Testis (tissue), 3 donors: ENCODE results near the gene ATP1A3. TPM values are rescaled to one million over a fixed set of nuclear protein-coding genes. Genes with fewer than 3 reads are reported as not detected.

Experiments
- DNase-seq: peaks from one replicate; pipeline ENCODE4 v3.0.0-alpha.2; 2019
- H3K27ac ChIP-seq, 2 donors: fragments of 200-600 bp; sonication (generic); one replicate each; pipeline ENCODE4 v1.5.1; 2019
- H3K27me3 ChIP-seq: fragments of 200-600 bp; sonication (generic); one replicate; pipeline ENCODE4 v1.5.1; 2019
- H3K36me3 ChIP-seq: fragments of 200-600 bp; sonication (generic); one replicate; pipeline ENCODE4 v1.5.1; 2017; ENCODE audit warnings: low read depth; ENCODE audit errors: missing control alignments
- H3K4me1 ChIP-seq: fragments of 200-600 bp; sonication (generic); one replicate; pipeline ENCODE4 v1.5.1; 2019
- H3K4me3 ChIP-seq, 2 donors: fragments of 200-600 bp; sonication (generic); one replicate each; pipeline ENCODE4 v1.5.1; 2017 to 2019
- H3K9me3 ChIP-seq: fragments of 200-600 bp; sonication (generic); one replicate; pipeline ENCODE4 v1.5.1; 2017
- CTCF ChIP-seq, 3 experiments: fragments of 450-650 bp in 2 of 3; fragments of 200-600 bp in 1 of 3; sonication (generic) in 1 of 3; IDR thresholded peaks; one replicate each; pipeline ENCODE4 v1.5.1; 2016 to 2019; ENCODE audit warnings: antibody characterized with exemption in 3 of 3, mild to moderate bottlenecking in 2 of 3, moderate library complexity in 1 of 3
- POLR2A ChIP-seq: fragments of 450-650 bp; IDR thresholded peaks from one replicate; pipeline ENCODE4 v1.6.1; 2017; ENCODE audit warnings: antibody characterized with exemption, mild to moderate bottlenecking, moderate library complexity
- WGBS, 2 donors: methylation state at CpG; one replicate each; pipeline ENCODE4 v1.1.5; 2018; 5-methylcytosine and 5-hydroxymethylcytosine counted together
- intact Hi-C: fragments of 100-400 bp; cut with DNase I; formaldehyde crosslinking; loops from one replicate; pipeline ENCODE4 v1.15.1; 2023; ENCODE audit warnings: low total_unique reads
- polyA plus RNA-seq: library from polyadenylated mRNA; stranded (reverse); fragments of 350-450 nt; fragmentation: Illumina TruSeq; extraction: RNeasy Lipid Tissue Mini Kit (QIAGEN cat#74804); gene quantifications from one replicate; pipeline ENCODE4 v1.2.3, GENCODE V29; 2014; ENCODE audit warnings: low read depth, low replicate concordance; ENCODE audit not compliant: insufficient read depth
- total RNA-seq, 2 donors: library from RNA; depleted of rRNA; stranded (reverse); fragments of >200 nt; gene quantifications; one replicate each; pipeline ENCODE4 v1.2.3, GENCODE V29; 2016

The ATP1A3 gene
- total and polyA plus RNA-seq, 3 donors from 2014 or later: 30.3 to 87.3 (median 60.8) TPM

GRCh38 chr19:41984961-41985360 is 9.1 kb downstream of the ATP1A3 start:
- Histone ChIP-seq H3K4me3 (no peak overlapping the region), H3K36me3 (no peaks in the 10 kb centered on the region), H3K9me3 (no peaks in the 10 kb centered on the region), H3K4me1 (no peaks in the 10 kb centered on the region), H3K27ac (no peak overlapping the region), H3K27me3 (no peaks in the 10 kb centered on the region)
- no peak for DNase-seq
- intact Hi-C loops: no loop called here
- no peak for TF ChIP-seq POLR2A
- no peak for TF ChIP-seq CTCF (IDR thresholded peaks at IDR 0.05)
- 92 to 96% methylated on average over 3 to 17 of the region's 17 CpGs for WGBS, 2 donors

- no peak for DNase-seq
- Histone ChIP-seq H3K36me3 (no peaks in the 10 kb centered on the region), H3K27me3 (no peaks in the 10 kb centered on the region), H3K9me3 (no peaks in the 10 kb centered on the region), H3K4me3 (no peak overlapping the region), H3K4me1 (no peaks in the 10 kb centered on the region), H3K27ac (no peak overlapping the region)
- TF ChIP-seq CTCF (IDR thresholded peaks at IDR 0.05): no peak
- no peak for TF ChIP-seq POLR2A
- 88 to 93% methylated on average over 11 to 15 of the region's 15 CpGs for WGBS, 2 donors
- intact Hi-C loops: no loop called here
These were observed 12.3 kb downstream of the ATP1A3 start for GRCh38 chr19:41981724-41982123.

GRCh38 chr19:41978470-41978869 is 15.6 kb downstream of the ATP1A3 start:
- H3K27ac ChIP-seq: no peak overlapping the region
- no peak overlapping the region for H3K4me3 ChIP-seq
- no peaks in the 10 kb centered on the region for H3K9me3 ChIP-seq
- intact Hi-C loops: no loop called here
- 89 to 93% methylated on average over 16 to 17 of the region's 17 CpGs for whole genome bisulfite sequencing, 2 donors
- TF ChIP-seq CTCF (IDR thresholded peaks at IDR 0.05) (no peak), POLR2A (no peak)
- H3K4me1 ChIP-seq: no peaks in the 10 kb centered on the region
- H3K36me3 ChIP-seq: no peaks in the 10 kb centered on the region
- H3K27me3 ChIP-seq: no peaks in the 10 kb centered on the region
- DNase-seq: no peak

- Histone ChIP-seq H3K9me3 (no peaks in the 10 kb centered on the region), H3K4me1 (no peaks in the 10 kb centered on the region), H3K27me3 (no peaks in the 10 kb centered on the region), H3K36me3 (no peaks in the 10 kb centered on the region), H3K4me3 (no peak overlapping the region), H3K27ac (no peak overlapping the region)
- TF ChIP-seq POLR2A (no peak), CTCF (IDR thresholded peaks at IDR 0.05) (no peak)
- WGBS, 2 donors: 75 to 83% methylated on average over 19 to 22 of the region's 22 CpGs
- intact Hi-C loops: no loop called here
- no peak for DNase-seq
These were observed 16.1 kb downstream of the ATP1A3 start for GRCh38 chr19:41977916-41978315.

GRCh38 chr19:41974652-41975051 is 19.4 kb downstream of the ATP1A3 start:
- H3K4me3 ChIP-seq: no peak overlapping the region
- WGBS, 2 donors: 70 to 76% methylated on average over 8 of the region's 8 CpGs
- H3K4me1 ChIP-seq: no peaks in the 10 kb centered on the region
- no peak overlapping the region for H3K27ac ChIP-seq
- H3K9me3 ChIP-seq: no peaks in the 10 kb centered on the region
- intact Hi-C loops: no loop called here
- H3K27me3 ChIP-seq: no peaks in the 10 kb centered on the region
- no peaks in the 10 kb centered on the region for H3K36me3 ChIP-seq
- TF ChIP-seq POLR2A (no peak), CTCF (IDR thresholded peaks at IDR 0.05) (no peak)
- DNase-seq: no peak
